Measurements from ENCODE around the gene WDR47.

WDR47 gene

DNA sequence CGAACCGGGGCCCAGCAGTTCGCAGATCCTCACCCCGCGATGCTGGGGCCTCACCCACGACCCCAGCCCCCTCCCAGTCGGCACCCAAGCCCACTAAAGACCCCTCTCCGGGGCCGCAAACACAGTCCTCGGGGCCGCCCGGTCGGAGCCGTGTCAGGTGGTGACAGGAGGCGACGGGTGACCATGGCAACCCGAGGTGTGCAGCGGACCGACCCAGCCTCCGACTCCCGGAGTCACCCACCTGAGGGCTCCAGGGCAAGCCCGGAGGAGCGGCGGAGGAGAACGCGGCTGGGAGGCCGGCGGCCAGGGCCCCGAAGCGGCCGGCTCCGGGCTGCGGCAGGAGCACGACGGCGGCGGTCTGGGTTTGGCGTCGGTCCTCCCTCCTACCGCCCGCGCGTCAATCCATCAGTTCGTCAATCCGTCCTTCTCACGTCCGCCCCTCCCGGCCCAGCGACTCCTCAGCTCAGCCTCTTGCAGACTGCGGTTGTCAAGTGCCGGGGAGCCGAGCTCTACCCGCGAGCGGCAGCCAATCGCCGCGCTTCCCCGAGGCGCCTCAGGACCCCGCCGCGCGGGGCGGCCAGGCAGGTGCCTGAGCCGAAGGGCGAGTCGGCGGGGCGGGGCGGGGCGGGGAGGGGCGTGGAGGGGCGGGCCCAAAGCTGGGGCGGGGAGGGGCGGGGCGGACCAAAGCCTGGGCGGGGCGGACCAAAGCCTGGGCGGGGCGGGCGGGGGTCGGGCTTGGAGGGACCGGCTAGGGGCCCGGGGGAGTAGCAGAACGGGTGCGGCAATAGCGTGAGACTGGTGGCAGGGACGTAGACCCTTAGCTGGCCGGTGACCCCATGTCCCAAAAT, at the start of gene WDR47:
Gene WDR47, minus strand, starts transcription at position 482 of the 848 bp plus-strand sequence. CDS start 18,590 bp downstream, outside the sequence.
- in situ Hi-C loops (cut with MboI; ENCODE audit: low pct_unique_long_range_greater_than_20kb, low sequenced_read_pairs), result no loop called here
- DNase-seq, result peak; percentile 94

DNA sequence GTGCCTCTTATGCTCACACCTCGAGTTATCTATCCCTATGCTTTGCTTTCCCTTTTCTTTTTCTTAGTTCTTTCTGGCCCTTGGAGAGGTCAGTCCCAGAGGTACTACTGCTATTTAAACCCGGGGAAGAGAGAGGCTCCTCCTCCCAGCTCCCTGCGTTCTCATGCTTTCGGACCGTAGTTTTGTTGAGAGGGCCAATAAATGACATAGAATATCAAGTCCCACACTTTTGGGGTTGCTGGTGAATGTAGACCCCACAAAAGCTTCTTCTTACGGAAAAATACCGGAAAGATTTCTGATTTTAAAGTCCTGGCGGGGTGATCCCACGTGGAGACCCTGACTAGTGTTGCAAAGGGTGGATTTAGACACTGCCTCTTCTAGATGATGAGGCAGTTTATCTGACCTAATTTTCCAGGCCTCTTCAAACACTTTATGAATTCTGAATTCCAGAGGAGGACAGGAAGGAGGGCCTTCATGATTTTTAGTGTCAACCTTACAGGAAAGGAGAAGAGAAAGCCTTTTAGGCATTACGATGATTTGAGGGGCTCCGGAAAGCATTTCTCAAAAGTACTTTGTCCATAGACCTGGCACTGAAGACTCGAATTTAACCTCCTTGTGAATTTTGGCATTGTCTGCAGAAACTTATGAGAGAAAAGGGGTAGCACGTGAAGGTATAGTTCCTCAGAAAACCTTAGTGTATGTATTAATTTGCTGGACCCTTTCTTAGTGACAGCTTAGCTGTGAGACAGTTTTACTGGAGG, 49.4 kb upstream of the WDR47 start:
- peak; percentile 71 for DNase-seq
- in situ Hi-C loops (cut with MboI; ENCODE audit: low pct_unique_long_range_greater_than_20kb, low sequenced_read_pairs), result no loop called here

DNA sequence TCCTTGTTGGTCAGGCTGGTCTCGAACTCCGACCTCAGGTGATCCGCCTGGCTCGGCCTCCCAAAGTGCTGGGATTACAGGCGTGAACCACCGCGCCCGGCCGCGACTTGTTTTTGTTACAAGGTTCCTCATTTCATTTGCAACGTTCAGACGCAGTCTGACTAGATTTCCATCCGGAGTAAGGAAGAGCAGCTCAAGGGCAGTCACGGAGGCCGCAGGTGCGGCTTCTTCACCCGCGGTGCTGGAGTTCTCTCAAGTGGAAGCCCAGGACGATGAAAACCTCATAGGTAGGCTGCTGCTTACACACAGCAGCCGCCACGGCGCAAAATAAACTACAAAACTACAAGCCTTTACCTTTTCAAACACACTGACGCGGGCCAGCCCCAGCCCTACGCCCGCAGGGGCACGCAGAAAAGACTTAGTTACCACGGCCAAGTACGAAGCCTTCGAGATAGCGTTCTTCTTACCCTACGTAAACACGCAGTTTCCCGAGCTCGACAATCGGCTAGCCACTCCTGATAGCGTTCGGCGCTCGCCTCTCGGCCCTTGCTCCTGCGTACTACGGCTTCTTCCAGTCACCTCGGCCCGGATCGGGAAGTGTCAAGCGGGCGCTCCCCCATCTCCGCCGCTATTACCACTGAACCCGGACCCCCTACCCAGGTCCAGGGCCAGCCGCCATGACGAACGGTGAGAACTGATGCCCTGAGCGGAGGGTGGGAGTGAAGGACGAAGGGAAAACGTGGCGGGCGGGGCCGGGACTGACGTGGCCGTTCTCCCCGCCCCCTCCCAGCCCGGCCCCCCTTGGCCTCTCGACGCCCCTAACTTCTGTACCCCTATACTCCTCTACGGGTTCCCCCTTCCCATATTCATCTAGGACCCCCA, 48.5 kb upstream of the WDR47 start, which contains the start of gene TMEM167B:
Gene TMEM167B, plus strand, starts transcription at position 569 of the 882 bp plus-strand sequence. Its CDS starts 109 bp downstream, at position 678.
- in situ Hi-C loops (cut with MboI; ENCODE audit: low pct_unique_long_range_greater_than_20kb, low sequenced_read_pairs), result no loop called here
- DNase-seq, result peak; percentile 92

DNA sequence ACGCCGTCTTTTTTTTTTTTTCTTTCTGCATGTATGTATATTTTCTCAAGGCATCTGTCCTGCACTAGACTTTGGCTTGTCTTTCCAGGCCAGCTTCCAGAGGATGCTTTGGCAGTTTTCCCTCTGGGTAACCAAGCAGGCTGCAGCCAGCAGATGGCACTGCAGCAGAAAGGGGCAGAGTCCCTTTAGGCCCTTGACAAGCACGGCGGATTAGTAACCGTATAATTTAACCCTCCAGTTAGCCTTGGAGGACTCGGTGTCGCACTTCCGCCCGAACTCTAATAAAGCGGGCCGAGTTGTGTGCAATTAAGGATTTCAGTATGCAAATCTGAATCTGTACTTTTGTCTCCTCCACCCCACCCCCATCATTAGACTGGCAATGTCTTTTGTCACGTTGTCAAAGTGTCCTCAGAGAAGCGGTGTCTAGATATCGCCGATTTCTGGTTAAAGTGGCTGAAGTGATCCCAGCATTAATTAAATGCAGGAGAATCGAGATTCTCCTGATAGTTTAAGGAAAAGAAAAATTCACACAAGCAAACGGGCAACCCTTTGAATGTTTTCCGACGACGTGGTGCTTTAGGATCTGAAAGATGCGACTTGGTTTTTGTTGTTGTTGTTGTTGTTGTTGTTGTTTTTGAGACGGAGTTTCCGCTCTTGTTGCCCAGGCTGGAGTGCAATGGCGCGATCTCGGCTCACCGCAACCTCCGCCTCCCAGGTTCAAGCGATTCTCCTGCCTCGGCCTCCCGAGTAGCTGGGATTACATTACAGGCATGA, 47.5 kb upstream of the WDR47 start:
- in situ Hi-C loops (cut with MboI; ENCODE audit: low pct_unique_long_range_greater_than_20kb, low sequenced_read_pairs), result no loop called here
- DNase-seq, result peak; percentile 45

DNA sequence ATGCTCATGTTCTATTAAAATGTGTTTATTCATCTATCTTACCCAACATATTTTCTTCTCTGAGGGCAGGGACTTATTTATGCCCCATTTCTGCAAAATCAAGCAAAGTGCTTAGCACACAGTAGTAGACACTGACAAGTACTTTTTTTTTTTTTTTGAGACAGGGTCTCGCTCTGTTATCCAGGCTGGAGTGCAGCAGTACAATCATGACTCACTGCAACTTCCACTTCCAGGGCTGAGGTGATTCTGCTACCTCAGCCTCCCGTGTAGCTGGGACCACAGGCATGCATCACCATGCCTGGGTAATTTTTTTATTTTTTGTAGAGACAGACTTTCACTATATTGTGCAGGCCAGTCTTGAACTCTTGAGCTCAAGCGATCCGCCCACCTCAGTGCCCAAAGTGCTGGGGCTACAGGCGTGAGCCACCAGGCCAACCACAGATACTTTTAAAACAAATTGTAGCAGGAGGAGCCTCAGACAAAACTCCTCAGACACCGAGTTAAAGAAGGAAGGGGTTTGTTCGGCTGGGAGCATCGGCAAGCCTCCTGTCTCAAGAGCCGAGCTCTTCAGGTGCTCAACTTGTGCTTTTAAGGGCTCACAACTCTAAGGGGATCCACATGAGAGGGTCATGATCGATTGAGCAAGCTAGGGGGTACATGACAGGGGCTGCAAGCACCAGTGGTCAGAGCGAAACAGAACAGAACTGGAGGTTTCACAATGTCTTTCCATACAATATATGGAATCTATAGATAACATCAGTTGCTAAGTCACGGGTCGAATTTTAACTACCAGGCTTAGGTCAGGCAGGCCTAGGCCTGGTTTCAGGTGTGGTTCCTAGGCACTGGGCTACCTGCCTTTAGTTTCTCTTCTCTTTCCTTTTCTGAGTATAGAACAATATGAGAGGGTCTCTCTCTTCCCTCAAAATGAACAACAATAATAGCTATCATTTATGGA, 42.9 kb upstream of the WDR47 start:
- in situ Hi-C loops (cut with MboI; ENCODE audit: low pct_unique_long_range_greater_than_20kb, low sequenced_read_pairs), result no loop called here
- DNase-seq, result no peak

DNA sequence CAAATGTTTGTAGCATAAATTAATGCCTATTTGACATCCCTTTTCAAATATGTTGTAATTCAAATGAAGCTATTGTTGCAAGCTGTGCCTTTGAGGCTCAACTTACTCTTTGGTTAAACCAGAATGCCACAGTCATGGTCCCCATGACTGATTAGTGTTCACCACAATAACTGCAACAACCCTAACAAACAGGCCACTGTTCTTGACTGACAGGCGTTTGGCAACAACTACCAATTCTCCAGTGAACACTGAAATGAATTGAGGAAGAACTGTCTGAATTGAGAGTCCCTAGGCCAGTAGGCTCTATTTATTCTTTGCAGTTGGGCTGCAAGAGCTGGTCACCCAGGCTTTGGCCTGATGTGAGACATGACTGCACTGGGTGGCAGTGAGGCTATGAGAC, 42.0 kb upstream of the WDR47 start:
- in situ Hi-C loops (cut with MboI; ENCODE audit: low pct_unique_long_range_greater_than_20kb, low sequenced_read_pairs), result no loop called here
- DNase-seq, result no peak

DNA sequence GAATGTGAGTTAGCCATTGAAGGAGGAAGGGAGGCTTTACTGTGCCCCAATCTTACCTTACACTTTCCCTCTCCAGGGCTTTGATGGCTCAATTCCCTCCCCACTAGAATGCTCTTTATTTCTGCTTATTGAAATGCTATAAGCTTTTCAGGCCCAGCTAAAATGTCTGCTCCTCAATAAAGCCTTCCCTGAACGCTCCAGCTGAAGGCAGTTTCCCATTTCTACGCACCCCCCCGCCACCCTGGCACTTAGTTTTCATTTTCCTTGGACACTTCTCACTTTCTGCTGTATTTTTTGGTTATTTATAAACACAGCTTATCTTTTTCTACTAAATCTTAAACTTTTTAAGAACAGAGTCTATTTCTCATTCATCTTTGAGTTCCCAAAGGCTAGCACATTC, 41.6 kb upstream of the WDR47 start:
- no peak for DNase-seq
- in situ Hi-C loops (cut with MboI; ENCODE audit: low pct_unique_long_range_greater_than_20kb, low sequenced_read_pairs), result no loop called here

DNA sequence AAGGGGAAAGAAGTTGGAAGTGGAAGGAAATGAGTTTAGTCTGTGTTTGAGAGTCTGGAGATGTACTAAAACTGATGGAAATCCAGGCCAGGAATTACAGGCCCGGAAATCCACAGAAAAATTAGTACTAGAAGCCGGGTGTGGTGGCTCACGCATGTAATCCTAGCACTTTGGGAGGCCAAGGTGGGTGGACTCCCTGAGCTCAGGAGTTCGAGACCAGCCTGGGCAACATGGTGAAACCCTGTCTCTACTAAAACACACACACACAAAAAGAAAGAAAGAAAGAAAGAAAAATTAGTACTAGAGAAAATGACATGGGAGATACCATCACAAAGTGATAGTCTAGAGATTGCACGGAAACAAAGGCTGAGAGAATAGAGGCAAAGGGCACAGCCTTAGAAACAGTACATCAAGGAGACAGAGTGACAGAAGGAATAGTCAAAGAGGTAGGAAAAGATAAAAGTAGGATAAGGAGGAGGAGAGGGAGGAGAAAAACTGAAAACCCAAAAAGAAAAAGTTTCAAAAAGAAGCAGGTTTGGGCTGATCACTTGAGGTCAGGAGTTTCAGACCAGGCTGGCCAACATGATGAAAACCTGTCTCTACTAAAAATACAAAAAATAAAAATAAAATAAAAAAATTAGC, 38.7 kb upstream of the WDR47 start:
- no peak for DNase-seq
- in situ Hi-C loops (cut with MboI; ENCODE audit: low pct_unique_long_range_greater_than_20kb, low sequenced_read_pairs), result no loop called here

DNA sequence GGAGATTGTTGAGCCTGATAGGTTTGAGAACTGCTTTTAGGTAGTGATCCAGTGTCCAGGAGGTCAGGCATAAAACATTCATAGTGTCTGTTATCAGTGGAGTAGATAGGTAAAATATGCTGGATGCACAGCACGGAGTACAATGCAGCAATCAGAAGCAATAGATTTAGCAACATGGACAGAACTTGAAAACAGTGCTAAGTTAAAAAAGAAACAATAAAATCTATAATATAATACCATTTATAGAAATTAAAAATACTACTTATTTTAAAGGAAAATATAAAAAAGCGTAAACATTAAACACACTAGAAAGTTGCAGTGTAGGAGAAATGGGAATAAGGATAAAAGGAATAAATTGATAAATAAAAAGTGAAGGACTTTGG, 37.3 kb upstream of the WDR47 start:
- no peak for DNase-seq
- in situ Hi-C loops (cut with MboI; ENCODE audit: low pct_unique_long_range_greater_than_20kb, low sequenced_read_pairs), result no loop called here

DNA sequence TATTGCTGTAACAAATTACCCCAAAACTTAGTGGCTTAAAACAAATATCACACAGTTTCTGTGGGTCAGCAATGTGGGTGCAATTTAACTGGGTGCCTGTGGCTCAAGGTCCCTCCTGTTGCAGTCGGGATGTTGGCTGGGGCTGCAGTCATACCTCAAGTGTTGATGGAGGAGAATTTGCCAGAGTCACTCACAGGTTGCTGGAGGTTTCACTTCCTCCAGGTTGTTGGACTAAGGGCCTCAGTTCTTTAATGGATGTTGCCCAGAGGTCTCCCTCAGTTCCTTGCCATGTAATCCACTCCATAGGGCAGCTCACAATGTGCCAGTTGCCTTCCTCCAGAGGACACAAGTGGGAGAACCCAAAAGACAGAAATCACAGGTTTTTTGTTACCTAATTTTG, 36.4 kb upstream of the WDR47 start:
- in situ Hi-C loops (cut with MboI; ENCODE audit: low pct_unique_long_range_greater_than_20kb, low sequenced_read_pairs), result no loop called here
- no peak for DNase-seq

DNA sequence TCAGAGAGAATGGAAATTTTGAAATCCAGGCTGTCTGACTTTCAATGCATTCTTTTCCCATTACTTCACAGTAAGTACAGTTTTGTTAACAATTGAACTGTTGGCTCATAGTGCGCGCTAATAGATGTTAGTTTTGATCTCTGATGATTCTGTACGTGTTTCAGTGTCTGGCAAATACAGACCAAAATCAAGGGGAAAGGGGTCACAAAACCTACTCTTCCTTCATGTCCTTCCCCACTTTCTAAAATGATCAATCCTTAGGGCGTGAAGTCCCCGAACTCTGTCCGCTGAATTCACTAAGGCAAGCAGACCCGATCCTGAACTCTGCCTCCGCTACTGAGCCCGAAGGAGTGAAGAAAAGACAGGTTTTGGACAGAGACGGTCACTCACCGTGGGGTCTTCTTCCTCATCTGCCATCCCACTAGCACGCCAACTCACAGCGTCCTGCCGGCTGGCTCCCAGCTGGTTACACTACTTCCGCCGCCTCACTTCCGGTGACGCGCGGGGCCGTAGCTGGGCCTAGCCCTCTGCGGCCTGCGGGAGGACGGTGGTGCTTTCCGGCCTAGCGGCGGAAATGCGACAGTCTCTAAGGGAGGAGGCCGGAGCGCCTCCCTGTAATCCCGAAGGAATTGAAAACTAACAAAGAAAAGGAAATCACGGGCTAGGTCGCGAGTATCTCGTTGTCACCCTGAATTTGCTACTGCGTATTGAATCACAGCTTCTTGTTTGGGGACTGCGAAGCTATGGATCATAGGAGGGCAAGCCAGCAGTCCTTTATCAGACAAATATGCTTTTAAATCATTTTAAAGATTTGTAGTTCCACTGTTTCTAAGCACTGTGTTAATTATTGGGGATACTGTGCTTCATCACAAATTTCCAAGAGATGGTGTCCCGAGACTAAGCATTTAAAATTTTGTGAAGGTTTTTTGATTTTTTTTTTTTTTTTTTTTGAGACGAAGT, 33.9 kb upstream of the WDR47 start, which contains the start of gene TAF13:
Gene TAF13, minus strand, starts transcription at position 473 of the 960 bp plus-strand sequence. Its CDS starts 56 bp downstream, at position 417.
- DNase-seq, result peak; percentile 92
- in situ Hi-C loops (cut with MboI; ENCODE audit: low pct_unique_long_range_greater_than_20kb, low sequenced_read_pairs), result no loop called here

DNA sequence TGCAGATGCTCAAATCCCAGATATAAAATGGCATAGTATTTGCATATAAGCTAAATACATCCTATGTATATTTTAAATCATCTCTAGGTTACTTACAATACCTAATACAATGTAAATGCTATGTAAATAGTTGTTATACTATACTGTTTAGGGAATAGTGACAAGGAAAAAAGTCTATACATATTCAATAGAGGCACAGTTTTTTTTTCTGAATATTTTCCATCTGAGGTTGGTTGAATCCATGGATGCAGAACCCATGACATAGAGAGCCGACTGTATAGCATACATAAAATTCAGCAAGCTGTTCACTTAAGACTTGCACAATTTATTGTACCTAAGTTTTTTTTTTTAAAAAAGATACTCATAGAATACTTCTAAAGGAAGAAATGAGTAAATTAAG, 27.4 kb upstream of the WDR47 start:
- in situ Hi-C loops (cut with MboI; ENCODE audit: low pct_unique_long_range_greater_than_20kb, low sequenced_read_pairs), result no loop called here
- DNase-seq, result no peak

DNA sequence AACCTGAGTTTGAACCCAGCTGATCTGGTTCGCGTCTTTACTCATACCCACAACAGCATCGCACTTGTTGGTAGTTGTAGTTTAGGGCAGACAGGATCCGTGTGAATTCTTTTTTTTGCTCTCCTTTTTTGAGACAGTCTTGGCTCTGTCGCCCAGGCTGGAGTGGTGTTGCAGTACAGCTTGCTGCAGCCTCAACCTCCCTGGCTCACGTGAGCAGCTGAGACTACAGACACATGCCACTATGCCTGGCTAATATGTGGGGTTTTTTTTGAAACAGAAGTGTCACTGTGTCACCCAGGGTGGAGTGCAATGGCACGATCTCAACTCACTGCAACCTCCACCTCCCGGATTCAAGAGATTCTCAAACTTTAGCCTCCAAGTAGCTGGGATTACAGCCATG, 26.0 kb upstream of the WDR47 start:
- DNase-seq, result no peak
- in situ Hi-C loops (cut with MboI; ENCODE audit: low pct_unique_long_range_greater_than_20kb, low sequenced_read_pairs), result no loop called here

DNA sequence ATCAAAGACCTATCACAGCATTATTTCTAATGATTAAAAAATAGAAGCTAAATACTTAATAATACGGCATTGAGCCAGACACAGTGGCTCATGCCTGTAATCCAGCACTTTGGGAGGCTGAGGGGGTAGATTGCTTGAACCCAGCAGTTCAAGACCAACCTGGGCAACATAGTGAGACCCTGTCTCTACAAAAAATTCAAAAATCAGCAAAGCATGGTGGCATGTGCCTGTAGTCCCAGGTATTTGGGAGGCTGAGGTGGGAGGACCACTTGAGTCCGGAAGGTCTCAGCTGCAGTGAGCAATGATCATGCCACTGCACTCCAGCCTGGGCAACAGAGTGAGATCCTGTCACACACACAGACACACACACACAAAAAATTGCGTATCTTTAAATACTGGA, 23.2 kb upstream of the WDR47 start:
- in situ Hi-C loops (cut with MboI; ENCODE audit: low pct_unique_long_range_greater_than_20kb, low sequenced_read_pairs), result no loop called here

DNA sequence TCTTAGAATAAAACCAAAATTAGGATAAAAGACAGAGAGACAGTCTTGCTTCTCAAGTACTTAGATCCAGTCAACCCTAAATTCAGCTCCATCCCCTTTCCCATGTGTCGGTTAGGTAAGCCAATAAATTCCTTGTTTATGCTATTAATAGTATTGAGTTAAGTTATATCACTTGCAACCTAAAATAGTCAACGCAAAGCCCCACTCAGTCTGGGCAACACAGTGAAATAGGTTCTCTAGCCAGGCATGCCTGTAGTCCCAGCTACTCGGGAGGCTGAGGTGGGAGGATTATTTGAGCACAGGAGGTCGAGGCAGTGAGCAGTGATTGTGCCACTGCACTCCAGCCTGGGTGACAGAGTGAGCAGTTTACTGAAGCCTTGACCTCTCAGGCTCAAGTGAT, 19.3 kb upstream of the WDR47 start:
- DNase-seq, result no peak
- in situ Hi-C loops (cut with MboI; ENCODE audit: low pct_unique_long_range_greater_than_20kb, low sequenced_read_pairs), result no loop called here

More for the DNA sequence above, 23.2 kb upstream of the WDR47 start:
- no peak for DNase-seq

DNA sequence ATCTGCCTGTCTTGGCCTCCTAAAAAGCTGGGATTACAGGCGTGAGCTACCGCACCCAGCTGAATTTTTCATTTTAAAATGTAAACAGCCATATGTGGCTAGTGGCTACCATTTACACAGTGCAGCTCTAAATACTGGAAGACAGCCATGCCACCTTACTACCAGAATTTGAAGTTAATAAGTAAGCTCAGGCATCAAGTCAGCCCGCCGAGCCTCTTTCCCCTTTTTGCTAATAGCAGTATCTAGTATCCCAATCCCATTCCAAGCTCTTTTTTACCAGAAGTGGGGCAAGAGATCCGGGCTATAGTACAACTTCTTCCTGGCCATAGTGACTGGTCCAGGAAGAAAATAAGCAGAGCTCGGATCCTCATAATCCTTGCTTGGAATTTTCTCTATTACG, 18.8 kb upstream of the WDR47 start:
- DNase-seq, result no peak
- in situ Hi-C loops (cut with MboI; ENCODE audit: low pct_unique_long_range_greater_than_20kb, low sequenced_read_pairs), result no loop called here

All from KBM-7 (cell line).